Effector memory CD8-positive, alpha-beta T cell (primary cell): Measurements from ENCODE around the gene CLEC4M.
"Not testable (repeated sequence)": the region's sequence is repeated elsewhere in the genome, so short reads cannot be mapped to it uniquely, and the experiment has no call there.

Source experiments
- ATAC-seq: fragments of 150-1000 bp; cut with Tn5 transposase; replicated peaks from 2 replicates; pipeline ENCODE4 v1.10.0; 2021; ENCODE audit warnings: mild to moderate bottlenecking, moderate library complexity
- DNase-seq, 3 experiments: peaks; one replicate each; pipeline ENCODE4 v3.0.0; 2021
- H3K27ac Mint-ChIP-seq, 2 donors: one replicate each; pipeline ENCODE4 v1.8.0; 2022; ENCODE audit warnings: mild to moderate bottlenecking in 2 of 2, mixed read lengths in 2 of 2, moderate library complexity in 2 of 2
- H3K27me3 Mint-ChIP-seq, 2 donors: one replicate each; pipeline ENCODE4 v1.8.0; 2022; ENCODE audit warnings: mixed read lengths in 2 of 2
- H3K36me3 Mint-ChIP-seq: one replicate; pipeline ENCODE4 v1.8.0; 2022; ENCODE audit warnings: mild to moderate bottlenecking, moderate library complexity, mixed read lengths; ENCODE audit not compliant: insufficient read depth
- H3K4me1 Mint-ChIP-seq, 2 donors: one replicate each; pipeline ENCODE4 v1.8.0; 2022; ENCODE audit warnings: low read depth in 2 of 2, mixed read lengths in 2 of 2
- H3K4me3 Mint-ChIP-seq, 2 donors: one replicate each; pipeline ENCODE4 v1.8.0; 2022; ENCODE audit warnings: mild to moderate bottlenecking in 2 of 2, mixed read lengths in 2 of 2, moderate library complexity in 2 of 2
- H3K9me3 Mint-ChIP-seq, 2 donors: one replicate each; pipeline ENCODE4 v1.8.0; 2022; ENCODE audit warnings: mixed read lengths in 2 of 2

Gene CLEC4M

DNA sequence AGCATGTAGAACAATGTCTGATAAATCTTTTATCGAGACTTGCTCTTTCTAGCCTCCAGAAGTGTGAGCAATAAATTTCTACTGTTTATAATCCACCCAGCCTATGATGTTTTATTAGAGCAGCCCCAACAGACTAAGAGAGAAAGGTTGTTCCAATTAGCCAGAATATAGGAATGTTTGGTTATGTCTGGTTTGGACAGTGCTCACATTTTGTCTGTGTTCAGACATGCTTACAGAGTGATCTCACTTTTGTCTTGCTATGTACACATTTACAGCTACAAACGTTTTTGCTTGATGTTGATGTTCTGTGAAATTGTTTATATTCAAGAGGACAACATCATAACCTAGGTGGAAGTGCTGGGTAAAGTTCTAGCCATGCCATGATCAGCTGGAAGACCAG, 48.9 kb downstream of the CLEC4M start:
- Mint-ChIP-seq H3K27ac (no peak overlapping the region), H3K4me3 (no peak overlapping the region), H3K27me3 (no peaks in the 10 kb centered on the region), H3K4me1 (peaks cover 16 to 27% of the 10 kb centered on the region in 2 donors), H3K36me3 (peaks cover 9% of the 10 kb centered on the region), H3K9me3 (peaks cover 0 to 3% of the 10 kb centered on the region in 2 donors)
- no peak for ATAC-seq
- no peak for DNase-seq

DNA sequence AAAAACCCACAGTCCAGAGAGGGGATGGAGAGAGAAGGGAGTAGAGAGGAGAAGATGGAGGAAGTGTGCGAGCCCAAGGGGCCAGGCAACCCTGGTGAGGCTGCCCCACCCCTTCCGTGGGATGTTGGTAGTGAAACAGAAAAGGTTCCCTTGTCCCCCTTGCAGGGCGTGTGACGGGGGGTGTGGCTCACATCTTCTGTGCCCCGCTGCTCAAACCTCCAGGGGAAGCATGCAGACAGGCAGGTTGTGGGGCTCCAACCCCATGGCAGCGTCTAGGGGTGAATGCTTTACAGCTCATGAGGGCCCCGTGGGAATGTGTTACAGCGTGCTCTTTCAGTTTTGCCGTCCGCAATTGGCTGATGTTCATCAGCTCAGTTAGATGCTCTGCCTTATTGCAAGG, 52.3 kb downstream of the CLEC4M start:
- Mint-ChIP-seq H3K27ac (peak overlapping the region in 1 of 2 donors; percentile 86), H3K9me3 (peaks cover 0 to 3% of the 10 kb centered on the region in 2 donors), H3K4me3 (peak overlapping the region; percentile 67 to 75), H3K27me3 (peaks cover 12 to 17% of the 10 kb centered on the region in 2 donors), H3K36me3 (peaks cover 2% of the 10 kb centered on the region), H3K4me1 (peaks cover 12 to 15% of the 10 kb centered on the region in 2 donors)
- peak; percentile 53 for ATAC-seq
- DNase-seq, result no peak

DNA sequence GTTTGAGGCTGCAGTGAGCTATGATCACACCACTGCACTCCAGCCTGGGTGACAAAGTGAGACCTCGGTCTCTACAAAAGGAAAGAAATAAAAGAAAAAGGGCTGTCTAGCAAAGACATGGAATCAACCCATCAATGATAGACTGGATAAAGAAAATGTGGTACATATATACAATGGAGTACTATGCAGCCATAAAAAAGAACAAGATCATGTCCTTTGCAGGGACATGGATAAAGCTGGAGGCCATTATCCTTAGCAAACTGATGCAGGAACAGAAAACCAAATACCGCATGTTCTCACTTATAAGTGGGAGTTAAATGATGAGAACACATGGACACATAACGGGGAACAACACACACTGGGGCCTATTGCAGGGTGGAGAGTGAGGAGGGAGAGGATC, 53.0 kb downstream of the CLEC4M start:
- Mint-ChIP-seq H3K27ac (peak overlapping the region in 1 of 2 donors; percentile 86), H3K27me3 (peaks cover 19 to 24% of the 10 kb centered on the region in 2 donors), H3K4me3 (peak overlapping the region in 1 of 2 donors; percentile 75), H3K4me1 (peaks cover 12 to 15% of the 10 kb centered on the region in 2 donors)
- DNase-seq, H3K9me3 Mint-ChIP-seq, H3K36me3 Mint-ChIP-seq, ATAC-seq: not testable (repeated sequence)

DNA sequence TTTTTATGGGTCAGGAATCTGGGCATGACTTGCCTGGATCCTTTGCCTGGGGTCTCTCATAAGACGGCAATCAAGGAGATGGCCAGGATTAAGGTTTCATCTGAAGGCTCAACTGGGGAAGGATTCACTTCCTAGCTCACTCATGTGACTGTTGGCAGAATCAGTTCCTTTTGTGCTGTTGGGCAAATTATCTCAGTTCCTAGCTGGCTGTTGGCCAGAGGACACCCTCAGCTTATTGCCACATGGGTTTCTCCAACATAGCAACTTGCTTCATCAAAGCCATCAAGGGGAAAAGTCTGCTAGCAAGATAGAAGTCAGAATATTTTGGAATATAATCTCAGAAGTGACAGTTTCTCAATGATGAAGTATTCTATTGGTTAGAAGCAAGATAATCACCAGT, 54.8 kb downstream of the CLEC4M start:
- no peaks in the 10 kb centered on the region for H3K9me3 Mint-ChIP-seq
- H3K36me3 Mint-ChIP-seq, result peaks cover 4% of the 10 kb centered on the region
- no peak for DNase-seq
- H3K4me1 Mint-ChIP-seq, result peaks cover 12 to 15% of the 10 kb centered on the region in 2 donors
- no peak overlapping the region for H3K27ac Mint-ChIP-seq
- peaks cover 26 to 33% of the 10 kb centered on the region in 2 donors for H3K27me3 Mint-ChIP-seq
- no peak for ATAC-seq
- no peak overlapping the region for H3K4me3 Mint-ChIP-seq

DNA sequence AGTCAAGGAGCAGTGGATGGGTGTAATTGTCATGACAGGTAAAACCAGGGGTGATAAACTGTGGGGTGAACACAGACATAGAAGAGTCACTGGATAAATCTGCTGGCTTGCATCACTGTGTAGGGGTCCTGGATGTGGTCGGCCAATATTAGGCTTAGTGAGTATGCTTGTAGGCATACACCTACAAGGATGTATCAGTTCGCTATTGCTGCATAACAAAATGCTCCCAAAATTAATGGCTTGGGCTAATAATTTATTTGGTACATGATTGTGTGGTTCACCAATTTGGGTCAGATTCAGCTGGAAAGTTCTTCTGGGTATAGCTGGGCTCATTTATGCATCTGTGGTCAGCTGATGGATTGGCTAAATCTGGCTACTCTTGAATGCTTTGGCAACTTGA, 55.8 kb downstream of the CLEC4M start:
- ATAC-seq, result no peak
- no peak for DNase-seq
- peaks cover 12 to 15% of the 10 kb centered on the region in 2 donors for H3K4me1 Mint-ChIP-seq
- H3K4me3 Mint-ChIP-seq, result no peak overlapping the region
- peaks cover 35 to 43% of the 10 kb centered on the region in 2 donors for H3K27me3 Mint-ChIP-seq
- no peaks in the 10 kb centered on the region for H3K9me3 Mint-ChIP-seq
- H3K27ac Mint-ChIP-seq, result no peak overlapping the region
- peaks cover 4% of the 10 kb centered on the region for H3K36me3 Mint-ChIP-seq
